Memory B cell (primary cell): ENCODE data around the gene GPRC5B.

Source experiments
- ATAC-seq: fragments of 150-1000 bp; cut with Tn5 transposase; 2 replicates; pipeline ENCODE4 v1.10.0; 2021; ENCODE audit warnings: low read depth, mild to moderate bottlenecking, moderate library complexity
- DNase-seq, 2 donors: peaks; one replicate each; pipeline ENCODE4 v3.0.0; 2022; ENCODE audit warnings: low spot score in 2 of 2
- H3K27ac Mint-ChIP-seq: one replicate; pipeline ENCODE4 v1.8.0; 2022; ENCODE audit warnings: mild to moderate bottlenecking, moderate library complexity, mixed read lengths
- H3K27me3 Mint-ChIP-seq: one replicate; pipeline ENCODE4 v1.8.0; 2022; ENCODE audit warnings: mixed read lengths
- H3K36me3 Mint-ChIP-seq: one replicate; pipeline ENCODE4 v1.8.0; 2022; ENCODE audit warnings: mild to moderate bottlenecking, mixed read lengths
- H3K4me1 Mint-ChIP-seq: one replicate; pipeline ENCODE4 v1.8.0; 2022; ENCODE audit warnings: mixed read lengths
- H3K4me3 Mint-ChIP-seq: one replicate; pipeline ENCODE4 v1.8.0; 2022; ENCODE audit warnings: mild to moderate bottlenecking, moderate library complexity, mixed read lengths
- H3K9me3 Mint-ChIP-seq: one replicate; pipeline ENCODE4 v1.8.0; 2022; ENCODE audit warnings: mixed read lengths

The GPRC5B gene

GRCh38 chr16:19885451-19886072 is 914 bp upstream of the GPRC5B start:
- H3K9me3 Mint-ChIP-seq = no peaks in the 10 kb centered on the region
- peaks cover 22% of the 10 kb centered on the region for H3K4me1 Mint-ChIP-seq
- peak overlapping the region; percentile 41 for H3K27ac Mint-ChIP-seq
- ATAC-seq = no peak
- peaks cover 31% of the 10 kb centered on the region for H3K27me3 Mint-ChIP-seq
- DNase-seq = peak in 1 of 2 donors; percentile 30
- H3K36me3 Mint-ChIP-seq = peaks cover 2% of the 10 kb centered on the region
- H3K4me3 Mint-ChIP-seq = peak overlapping the region; percentile 89

GRCh38 chr16:19883966-19884485 is 622 bp downstream of the GPRC5B start:
- peaks cover 2% of the 10 kb centered on the region for H3K36me3 Mint-ChIP-seq
- H3K4me3 Mint-ChIP-seq = peak overlapping the region; percentile 74
- H3K27ac Mint-ChIP-seq = no peak overlapping the region
- ATAC-seq (no peak), DNase-seq (no peak)
- no peaks in the 10 kb centered on the region for H3K9me3 Mint-ChIP-seq
- H3K4me1 Mint-ChIP-seq = peaks cover 22% of the 10 kb centered on the region
- H3K27me3 Mint-ChIP-seq = peaks cover 32% of the 10 kb centered on the region

- Mint-ChIP-seq H3K36me3 (peaks cover 2% of the 10 kb centered on the region), H3K27me3 (peaks cover 31% of the 10 kb centered on the region), H3K4me1 (peaks cover 22% of the 10 kb centered on the region), H3K9me3 (no peaks in the 10 kb centered on the region), H3K4me3 (peak overlapping the region; percentile 21), H3K27ac (no peak overlapping the region)
- no peak for ATAC-seq
- peak in 1 of 2 donors; percentile 19 for DNase-seq
Observed at GRCh38 chr16:19883296-19883965, 1.2 kb downstream of the GPRC5B start.

- H3K4me3 Mint-ChIP-seq = no peak overlapping the region
- peaks cover 31% of the 10 kb centered on the region for H3K27me3 Mint-ChIP-seq
- H3K36me3 Mint-ChIP-seq = peaks cover 2% of the 10 kb centered on the region
- DNase-seq (no peak), ATAC-seq (no peak)
- no peak overlapping the region for H3K27ac Mint-ChIP-seq
- peaks cover 22% of the 10 kb centered on the region for H3K4me1 Mint-ChIP-seq
- no peaks in the 10 kb centered on the region for H3K9me3 Mint-ChIP-seq
Observed at GRCh38 chr16:19882646-19883045, 2.0 kb downstream of the GPRC5B start.

GRCh38 chr16:19882186-19882585 is 2.5 kb downstream of the GPRC5B start:
- Mint-ChIP-seq H3K4me3 (no peak overlapping the region), H3K27ac (no peak overlapping the region), H3K9me3 (no peaks in the 10 kb centered on the region), H3K27me3 (peaks cover 32% of the 10 kb centered on the region), H3K4me1 (peaks cover 22% of the 10 kb centered on the region), H3K36me3 (peaks cover 2% of the 10 kb centered on the region)
- ATAC-seq (no peak), DNase-seq (no peak)

- Mint-ChIP-seq H3K27ac (no peak overlapping the region), H3K36me3 (peaks cover 2% of the 10 kb centered on the region), H3K27me3 (peaks cover 33% of the 10 kb centered on the region), H3K4me1 (peaks cover 22% of the 10 kb centered on the region), H3K9me3 (no peaks in the 10 kb centered on the region), H3K4me3 (no peak overlapping the region)
- DNase-seq = no peak
- ATAC-seq = no peak
Observed at GRCh38 chr16:19881783-19882182, 2.9 kb downstream of the GPRC5B start.

GRCh38 chr16:19881028-19881427 is 3.6 kb downstream of the GPRC5B start:
- DNase-seq (no peak), ATAC-seq (no peak)
- H3K9me3 Mint-ChIP-seq = no peaks in the 10 kb centered on the region
- peaks cover 33% of the 10 kb centered on the region for H3K27me3 Mint-ChIP-seq
- peaks cover 2% of the 10 kb centered on the region for H3K36me3 Mint-ChIP-seq
- H3K27ac Mint-ChIP-seq = no peak overlapping the region
- H3K4me3 Mint-ChIP-seq = no peak overlapping the region
- peaks cover 17% of the 10 kb centered on the region for H3K4me1 Mint-ChIP-seq

- H3K27me3 Mint-ChIP-seq = peaks cover 22% of the 10 kb centered on the region
- H3K4me1 Mint-ChIP-seq = peaks cover 5% of the 10 kb centered on the region
- no peaks in the 10 kb centered on the region for H3K36me3 Mint-ChIP-seq
- no peaks in the 10 kb centered on the region for H3K9me3 Mint-ChIP-seq
- DNase-seq (no peak), ATAC-seq (no peak)
- H3K27ac Mint-ChIP-seq = no peak overlapping the region
- no peak overlapping the region for H3K4me3 Mint-ChIP-seq
Observed at GRCh38 chr16:19879241-19879792, 5.3 kb downstream of the GPRC5B start.

- Mint-ChIP-seq H3K27ac (no peak overlapping the region), H3K27me3 (peaks cover 24% of the 10 kb centered on the region), H3K36me3 (no peaks in the 10 kb centered on the region), H3K4me3 (no peak overlapping the region), H3K9me3 (no peaks in the 10 kb centered on the region), H3K4me1 (no peaks in the 10 kb centered on the region)
- DNase-seq (no peak), ATAC-seq (no peak)
Observed at GRCh38 chr16:19878757-19879156, 5.9 kb downstream of the GPRC5B start.

GRCh38 chr16:19876501-19877059 is 8.1 kb downstream of the GPRC5B start:
- Mint-ChIP-seq H3K27me3 (peaks cover 15% of the 10 kb centered on the region), H3K4me1 (no peaks in the 10 kb centered on the region), H3K4me3 (no peak overlapping the region), H3K27ac (no peak overlapping the region), H3K36me3 (no peaks in the 10 kb centered on the region), H3K9me3 (no peaks in the 10 kb centered on the region)
- ATAC-seq (no peak), DNase-seq (no peak)

GRCh38 chr16:19875900-19876299 is 8.7 kb downstream of the GPRC5B start:
- Mint-ChIP-seq H3K27me3 (peaks cover 13% of the 10 kb centered on the region), H3K36me3 (no peaks in the 10 kb centered on the region), H3K4me3 (no peak overlapping the region), H3K27ac (no peak overlapping the region), H3K4me1 (no peaks in the 10 kb centered on the region), H3K9me3 (no peaks in the 10 kb centered on the region)
- ATAC-seq (no peak), DNase-seq (no peak)

- H3K9me3 Mint-ChIP-seq = no peaks in the 10 kb centered on the region
- peaks cover 16% of the 10 kb centered on the region for H3K27me3 Mint-ChIP-seq
- no peaks in the 10 kb centered on the region for H3K36me3 Mint-ChIP-seq
- DNase-seq = no peak
- no peaks in the 10 kb centered on the region for H3K4me1 Mint-ChIP-seq
- ATAC-seq = no peak
- H3K27ac Mint-ChIP-seq = no peak overlapping the region
- no peak overlapping the region for H3K4me3 Mint-ChIP-seq
Observed at GRCh38 chr16:19874851-19875546, 9.6 kb downstream of the GPRC5B start.

GRCh38 chr16:19874026-19874425 is 10.6 kb downstream of the GPRC5B start:
- DNase-seq = no peak
- Mint-ChIP-seq H3K4me1 (no peaks in the 10 kb centered on the region), H3K27me3 (peaks cover 14% of the 10 kb centered on the region)

GRCh38 chr16:19872935-19873334 is 11.7 kb downstream of the GPRC5B start:
- no peak for ATAC-seq
- Mint-ChIP-seq H3K27ac (no peak overlapping the region), H3K4me3 (no peak overlapping the region), H3K4me1 (no peaks in the 10 kb centered on the region), H3K9me3 (no peaks in the 10 kb centered on the region), H3K36me3 (no peaks in the 10 kb centered on the region), H3K27me3 (peaks cover 14% of the 10 kb centered on the region)
- DNase-seq = no peak

More at GRCh38 chr16:19874026-19874425, 10.6 kb downstream of the GPRC5B start:
- no peak for ATAC-seq
- Mint-ChIP-seq H3K36me3 (no peaks in the 10 kb centered on the region), H3K27ac (no peak overlapping the region), H3K9me3 (no peaks in the 10 kb centered on the region), H3K4me3 (no peak overlapping the region)
